Cardiac fibroblast (primary cell): ENCODE measurements around the gene TSR3.

Experiments
- DNase-seq, 2 donors: peaks; one replicate each; pipeline versions ENCODE4 v3.0.0 to v3.0.0-alpha.2; 2010; ENCODE audit warnings: low read depth in 2 of 2
- H3K4me3 ChIP-seq, 2 donors: replicated peaks in 1 of 2; 1 replicate in 1 of 2; 2 replicates in 1 of 2; pipeline ENCODE4 v1.5.1; 2011; ENCODE audit warnings: low read depth in 2 of 2, low read length in 2 of 2, mild to moderate bottlenecking in 2 of 2, moderate library complexity in 1 of 2
- TF ChIP-seq, protein P1 (sequence below): IDR thresholded peaks from one replicate; pipeline ENCODE4 v1.5.1; 2011; ENCODE audit warnings: low read depth, mild to moderate bottlenecking, low read length, inconsistent platforms

TSR3 gene

DNA sequence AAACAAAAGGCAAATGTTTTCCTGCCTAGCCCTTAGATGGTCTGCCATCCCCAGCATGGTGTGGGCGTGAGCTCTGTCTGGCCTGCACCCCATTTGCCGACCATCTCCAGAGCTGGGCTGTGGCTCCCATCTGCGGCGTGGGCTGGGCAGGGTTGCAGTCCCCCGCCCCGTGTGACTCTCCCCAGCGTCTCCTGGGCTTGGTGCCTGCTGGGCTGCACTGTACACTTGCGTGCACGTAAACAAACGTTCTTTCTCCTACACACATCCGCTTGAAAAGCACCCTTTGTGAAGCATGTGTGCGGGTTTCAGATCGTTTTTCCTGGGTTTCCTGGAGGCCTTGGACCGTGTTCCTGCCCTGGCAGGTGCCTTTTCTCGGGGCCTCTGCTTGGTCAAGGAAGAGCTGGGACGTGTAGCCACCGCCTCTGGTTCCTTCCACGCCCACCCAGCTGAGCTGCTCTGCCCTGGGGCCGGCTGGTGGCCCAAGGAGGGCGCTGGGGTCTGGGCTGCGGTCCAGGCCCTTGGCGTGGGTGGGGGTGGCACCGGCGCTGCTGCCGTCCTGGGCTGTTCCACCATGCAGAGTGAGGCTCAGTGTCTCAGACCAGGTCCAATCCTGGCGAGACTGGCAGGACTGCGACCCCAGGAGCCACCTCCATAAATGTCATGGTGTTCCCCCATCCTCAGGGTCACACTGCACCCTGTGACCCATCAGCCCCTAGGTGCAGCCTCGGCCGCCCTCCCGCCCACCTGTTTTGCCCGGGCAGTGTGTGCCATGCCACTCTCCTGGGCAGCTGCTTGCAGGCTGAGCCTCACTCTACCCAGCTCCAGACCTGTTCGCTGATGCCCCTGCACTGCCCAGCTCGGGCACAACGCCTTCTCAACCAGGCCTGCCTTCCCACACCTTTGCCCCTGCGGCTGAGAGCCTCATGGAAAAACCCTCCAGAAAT lies 28.1 kb downstream of the TSR3 start:
- DNase-seq: no peak
- TF ChIP-seq, protein P1, sequence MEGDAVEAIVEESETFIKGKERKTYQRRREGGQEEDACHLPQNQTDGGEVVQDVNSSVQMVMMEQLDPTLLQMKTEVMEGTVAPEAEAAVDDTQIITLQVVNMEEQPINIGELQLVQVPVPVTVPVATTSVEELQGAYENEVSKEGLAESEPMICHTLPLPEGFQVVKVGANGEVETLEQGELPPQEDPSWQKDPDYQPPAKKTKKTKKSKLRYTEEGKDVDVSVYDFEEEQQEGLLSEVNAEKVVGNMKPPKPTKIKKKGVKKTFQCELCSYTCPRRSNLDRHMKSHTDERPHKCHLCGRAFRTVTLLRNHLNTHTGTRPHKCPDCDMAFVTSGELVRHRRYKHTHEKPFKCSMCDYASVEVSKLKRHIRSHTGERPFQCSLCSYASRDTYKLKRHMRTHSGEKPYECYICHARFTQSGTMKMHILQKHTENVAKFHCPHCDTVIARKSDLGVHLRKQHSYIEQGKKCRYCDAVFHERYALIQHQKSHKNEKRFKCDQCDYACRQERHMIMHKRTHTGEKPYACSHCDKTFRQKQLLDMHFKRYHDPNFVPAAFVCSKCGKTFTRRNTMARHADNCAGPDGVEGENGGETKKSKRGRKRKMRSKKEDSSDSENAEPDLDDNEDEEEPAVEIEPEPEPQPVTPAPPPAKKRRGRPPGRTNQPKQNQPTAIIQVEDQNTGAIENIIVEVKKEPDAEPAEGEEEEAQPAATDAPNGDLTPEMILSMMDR: no peak
- H3K4me3 ChIP-seq: no peak overlapping the region

DNA sequence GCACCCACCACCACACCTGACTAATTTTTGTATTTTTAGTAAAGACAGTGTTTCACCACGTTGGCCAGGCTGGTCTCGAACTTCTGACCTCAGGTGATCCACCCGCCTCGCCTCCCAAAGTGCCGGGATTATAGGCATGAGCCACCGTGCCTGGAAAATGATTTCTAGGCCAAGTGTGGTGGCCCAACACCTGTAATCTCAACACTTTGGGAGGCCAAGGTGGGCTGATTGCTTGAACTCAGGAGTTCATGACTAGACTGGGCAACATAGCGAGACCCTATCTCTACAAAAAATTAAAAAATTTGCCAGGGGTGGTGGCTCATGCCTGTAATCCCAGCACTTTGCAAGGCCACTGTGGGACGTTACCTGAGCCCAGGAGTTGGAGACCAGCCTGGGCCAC lies 29.3 kb downstream of the TSR3 start:
- TF ChIP-seq, protein P1: no peak
- DNase-seq: no peak
- H3K4me3 ChIP-seq: no peak overlapping the region

DNA sequence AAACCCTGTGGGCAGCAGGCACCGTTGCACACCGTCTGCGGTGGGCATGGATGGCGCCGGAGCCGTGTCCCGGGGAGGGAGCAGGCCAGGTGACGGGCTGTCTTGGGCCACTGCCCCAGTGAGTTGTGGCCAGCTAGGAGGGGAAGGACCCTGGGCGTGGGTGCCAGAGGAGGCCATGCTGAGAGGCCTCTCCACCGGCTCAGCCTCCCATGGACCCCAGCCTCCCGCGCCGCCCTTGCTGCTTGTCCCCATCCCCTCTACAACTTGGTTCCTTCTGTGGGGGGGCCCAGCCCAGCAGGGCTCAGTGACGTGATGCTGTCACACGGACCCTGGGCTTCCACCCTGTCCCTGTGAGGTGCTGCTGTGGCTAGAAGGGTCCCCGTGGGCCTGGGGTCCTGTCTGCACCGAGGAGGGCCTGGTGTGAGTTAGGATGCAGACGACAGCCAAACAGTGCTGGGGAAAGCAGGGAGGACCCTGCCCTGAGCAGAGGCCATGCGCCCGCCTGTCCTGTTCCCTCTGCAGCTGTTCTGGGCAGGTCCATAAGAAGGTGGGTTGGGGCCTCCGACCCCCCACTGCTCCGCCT lies 30.9 kb downstream of the TSR3 start:
- DNase-seq: no peak
- TF ChIP-seq, protein P1: no peak
- no peak overlapping the region for H3K4me3 ChIP-seq

DNA sequence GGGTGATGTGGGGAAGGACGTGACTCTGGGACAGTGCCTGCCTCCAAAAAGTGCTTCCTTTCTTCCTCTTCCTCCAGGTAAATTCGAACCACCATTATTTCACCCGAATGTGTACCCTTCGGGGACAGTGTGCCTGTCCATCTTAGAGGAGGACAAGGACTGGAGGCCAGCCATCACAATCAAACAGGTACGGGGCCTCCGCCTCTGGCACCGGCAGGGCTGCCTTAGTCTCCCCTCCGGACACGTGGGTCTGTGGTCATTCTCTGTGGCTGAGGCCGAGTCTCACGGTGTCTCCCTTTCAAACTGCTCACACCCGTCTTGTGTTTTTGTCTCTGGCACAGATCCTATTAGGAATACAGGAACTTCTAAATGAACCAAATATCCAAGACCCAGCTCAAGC lies 31.6 kb downstream of the TSR3 start:
- TF ChIP-seq, protein P1: no peak
- no peak for DNase-seq
- no peak overlapping the region for H3K4me3 ChIP-seq

DNA sequence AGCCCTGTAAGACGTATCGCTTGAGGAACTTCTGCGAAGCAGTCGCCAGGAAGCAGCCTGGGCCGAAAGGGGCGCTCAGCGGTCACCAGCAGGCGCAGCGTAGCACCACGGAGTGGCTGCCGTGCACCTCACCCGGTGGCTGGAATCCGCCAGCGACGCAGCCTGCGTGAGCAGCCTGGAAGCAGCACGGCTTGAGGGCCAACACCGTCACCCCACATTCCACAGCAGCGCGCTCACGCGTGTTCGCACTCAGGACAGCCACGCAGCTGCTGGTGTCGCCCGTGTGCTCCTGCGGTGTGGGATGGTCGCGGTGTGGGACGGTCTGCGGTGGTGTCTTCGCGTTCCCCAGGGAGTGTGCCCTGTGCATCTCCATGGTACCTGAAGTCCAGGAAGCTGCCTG lies 32.6 kb downstream of the TSR3 start:
- no peak for DNase-seq
- TF ChIP-seq, protein P1: no peak
- no peak overlapping the region for H3K4me3 ChIP-seq

DNA sequence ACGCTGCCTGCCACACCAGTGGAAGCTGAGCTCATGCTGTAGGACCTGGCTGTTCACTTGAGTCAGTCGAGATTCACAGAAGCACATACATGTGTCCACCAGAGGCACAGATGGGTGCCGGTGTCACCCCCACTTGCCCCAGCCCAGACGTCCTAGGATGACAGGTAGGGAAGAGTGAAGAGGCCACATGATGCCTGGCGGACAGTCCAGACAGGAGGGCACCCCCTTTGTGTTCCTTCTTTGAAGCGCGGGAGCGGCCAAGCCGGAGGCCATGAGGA lies 33.5 kb downstream of the TSR3 start:
- no peak for DNase-seq
- no peak overlapping the region for H3K4me3 ChIP-seq

More for the DNA sequence above, 33.5 kb downstream of the TSR3 start:
- TF ChIP-seq, protein P1: no peak
